Large intestine (tissue), 3 donors: ENCODE data around the gene OTOP2. TPM values are rescaled to one million over a fixed set of nuclear protein-coding genes. Genes with fewer than 3 reads are reported as not detected.
"Not testable (repeated sequence)": the region's sequence is repeated elsewhere in the genome, so short reads cannot be mapped to it uniquely, and the experiment has no call there.

Source experiments
- DNase-seq, 2 donors: peaks; one replicate each; pipeline versions ENCODE4 v3.0.0 to v3.0.0-alpha.2; 2013
- H3K27ac ChIP-seq: one replicate; pipeline ENCODE4 v1.5.1; 2013; ENCODE audit warnings: low read length
- H3K27me3 ChIP-seq: 2 replicates; pipeline ENCODE4 v1.6.1; 2013; ENCODE audit warnings: low read length; ENCODE audit not compliant: control insufficient read depth, insufficient read depth
- H3K36me3 ChIP-seq: 2 replicates; pipeline ENCODE4 v1.6.1; 2013; ENCODE audit warnings: low read length; ENCODE audit not compliant: control insufficient read depth, insufficient read depth
- H3K4me1 ChIP-seq: one replicate; pipeline ENCODE4 v1.6.1; 2013; ENCODE audit warnings: low read length; ENCODE audit not compliant: control insufficient read depth, insufficient read depth
- H3K4me3 ChIP-seq: one replicate; pipeline ENCODE4 v1.5.1; 2013; ENCODE audit warnings: low read length
- H3K9me3 ChIP-seq: one replicate; pipeline ENCODE4 v1.6.1; 2013; ENCODE audit warnings: mild to moderate bottlenecking, low read depth, low read length, moderate library complexity; ENCODE audit not compliant: control insufficient read depth
- WGBS: methylation state at CpG from one replicate; pipeline ENCODE4 v1.1.5; 2013; ENCODE audit warnings: low lambda C conversion rate; ENCODE audit not compliant: insufficient coverage; 5-methylcytosine and 5-hydroxymethylcytosine counted together
- polyA plus RNA-seq: library from polyadenylated mRNA; unstranded; fragments of 120-200 nt; gene quantifications from one replicate; pipeline ENCODE4 v1.2.1, GENCODE V29; 2013

OTOP2 gene
- polyA plus RNA-seq, 1 donor, result 1.6 TPM

DNA sequence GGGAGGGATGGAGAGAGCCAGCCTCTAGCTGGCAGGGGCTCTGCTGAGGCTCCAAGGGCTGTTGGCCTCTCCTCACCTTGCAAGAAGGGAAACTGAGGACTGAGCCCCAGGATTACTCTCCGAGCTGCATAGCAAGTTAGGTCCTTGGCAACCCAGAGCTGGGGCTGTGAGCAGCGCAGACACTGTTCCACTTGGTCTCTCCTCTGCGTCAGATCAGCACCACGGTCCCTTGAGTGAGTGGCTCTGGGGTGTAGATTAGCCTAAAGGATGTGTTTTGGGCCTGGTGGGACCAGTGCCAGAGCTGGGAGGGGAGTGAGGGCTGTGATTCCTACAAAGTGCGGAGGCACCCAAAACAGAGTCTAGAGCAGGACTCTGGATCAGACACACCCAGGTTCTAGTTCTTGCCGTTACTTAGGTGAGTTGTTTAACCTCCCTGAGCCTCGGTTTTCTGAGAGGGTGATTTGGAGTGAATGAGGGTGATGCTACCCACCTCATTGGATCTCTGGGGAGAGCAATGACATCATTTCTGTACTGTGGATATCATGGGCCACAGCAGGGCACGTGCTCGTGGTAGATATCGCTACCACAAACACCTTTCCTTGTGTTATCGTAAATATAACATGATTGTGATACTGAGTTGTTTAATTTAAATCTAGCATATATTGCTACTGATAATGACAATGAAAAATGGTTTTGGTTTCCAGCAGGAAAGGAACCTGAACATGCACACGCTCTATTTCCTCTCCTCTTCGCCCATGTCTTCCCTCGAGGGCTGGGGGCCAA, 22.5 kb upstream of the OTOP2 start:
- no peak for DNase-seq
- Histone ChIP-seq H3K9me3 (no peaks in the 10 kb centered on the region), H3K36me3 (no peaks in the 10 kb centered on the region), H3K27me3 (peaks cover 5% of the 10 kb centered on the region), H3K4me3 (no peak overlapping the region), H3K27ac (no peak overlapping the region), H3K4me1 (no peaks in the 10 kb centered on the region)
- no CpG with 5 or more reads among the region's 14 CpGs for WGBS

DNA sequence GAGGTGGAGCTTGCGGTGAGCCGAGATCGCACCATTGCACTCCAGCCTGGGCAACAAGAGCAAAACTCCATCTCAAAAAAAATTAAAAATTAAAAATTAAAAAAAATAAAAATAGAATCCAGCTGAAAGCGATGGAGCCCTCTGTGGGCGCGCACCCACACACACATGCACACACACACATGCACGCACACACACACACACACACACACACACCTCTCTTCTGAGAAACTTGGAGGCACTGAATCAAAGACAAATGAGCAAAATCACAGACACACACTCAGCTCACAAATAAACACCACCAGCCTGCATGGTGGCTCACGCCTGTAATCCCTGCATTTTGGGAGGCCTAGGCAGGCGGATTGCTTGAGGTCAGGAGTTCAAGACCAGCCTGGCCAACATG, 21.0 kb upstream of the OTOP2 start:
- H3K27ac ChIP-seq, result no peak overlapping the region
- H3K36me3 ChIP-seq, result no peaks in the 10 kb centered on the region
- no peaks in the 10 kb centered on the region for H3K4me1 ChIP-seq
- H3K9me3 ChIP-seq, result no peaks in the 10 kb centered on the region
- H3K4me3 ChIP-seq, result no peak overlapping the region
- WGBS, result no CpG with 5 or more reads among the region's 9 CpGs
- no peak for DNase-seq
- H3K27me3 ChIP-seq, result peaks cover 5% of the 10 kb centered on the region

DNA sequence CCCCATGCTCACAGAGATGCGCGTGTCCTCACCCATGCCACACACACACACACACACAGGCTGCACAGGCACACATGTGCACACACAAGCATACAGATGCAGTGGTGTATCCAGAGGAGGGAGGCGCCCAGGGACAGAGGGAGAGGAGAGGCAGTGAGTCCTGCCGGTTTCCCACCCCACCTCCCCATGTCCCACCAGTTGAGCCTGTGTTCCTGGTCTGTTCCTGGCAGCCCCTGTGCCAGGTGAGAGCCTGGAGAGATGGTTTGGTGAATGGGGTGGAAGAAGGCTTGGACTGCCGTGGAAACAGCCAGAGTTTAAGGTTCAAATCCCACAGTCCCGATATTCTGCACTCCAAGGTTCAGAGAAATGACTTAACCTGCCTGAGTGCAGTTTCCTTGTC, 20.4 kb upstream of the OTOP2 start:
- peaks cover 1% of the 10 kb centered on the region for H3K4me1 ChIP-seq
- peaks cover 5% of the 10 kb centered on the region for H3K27me3 ChIP-seq
- H3K4me3 ChIP-seq, result no peak overlapping the region
- no peak overlapping the region for H3K27ac ChIP-seq
- H3K36me3 ChIP-seq, result no peaks in the 10 kb centered on the region
- no CpG with 5 or more reads among the region's 6 CpGs for WGBS
- no peak for DNase-seq
- H3K9me3 ChIP-seq, result no peaks in the 10 kb centered on the region

DNA sequence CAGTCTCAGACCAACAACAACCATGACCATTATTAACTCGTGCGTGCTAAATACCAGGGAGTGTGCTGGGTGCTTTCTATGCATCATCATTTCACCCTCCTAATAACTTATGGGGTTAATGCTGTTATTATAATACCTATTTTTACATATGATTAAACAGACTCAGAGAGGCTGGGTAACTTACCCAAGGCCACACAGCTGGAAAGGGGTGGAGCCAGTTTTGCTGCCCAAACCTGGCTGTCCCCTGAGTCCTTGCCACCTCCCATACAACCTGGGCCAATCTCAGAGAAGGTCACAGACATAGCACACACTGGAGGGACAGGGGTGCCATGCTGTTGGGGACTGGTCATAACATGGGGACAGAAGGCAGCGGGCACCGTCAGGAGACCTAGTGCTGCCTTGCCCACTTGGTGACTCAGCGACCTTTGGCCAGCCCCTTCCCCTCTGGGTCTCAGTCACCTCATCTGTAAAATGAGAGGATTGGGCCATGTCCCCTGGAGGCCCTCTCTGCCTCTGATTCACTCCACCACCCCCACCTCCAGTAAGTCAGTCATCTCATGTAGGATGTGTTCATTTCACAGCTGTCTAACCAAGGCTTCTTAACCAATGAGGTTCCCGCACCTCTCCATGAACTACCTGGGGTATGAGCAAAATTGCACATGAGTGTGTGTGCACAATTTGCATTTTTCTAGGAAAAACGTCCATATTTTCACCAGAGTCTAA, 19.2 kb upstream of the OTOP2 start:
- no peak for DNase-seq
- no peak overlapping the region for H3K27ac ChIP-seq
- H3K9me3 ChIP-seq, result no peaks in the 10 kb centered on the region
- peaks cover 5% of the 10 kb centered on the region for H3K27me3 ChIP-seq
- 33% methylated on average over 1 of the region's 7 CpGs for WGBS
- H3K36me3 ChIP-seq, result no peaks in the 10 kb centered on the region
- peaks cover 13% of the 10 kb centered on the region for H3K4me1 ChIP-seq
- H3K4me3 ChIP-seq, result no peak overlapping the region

DNA sequence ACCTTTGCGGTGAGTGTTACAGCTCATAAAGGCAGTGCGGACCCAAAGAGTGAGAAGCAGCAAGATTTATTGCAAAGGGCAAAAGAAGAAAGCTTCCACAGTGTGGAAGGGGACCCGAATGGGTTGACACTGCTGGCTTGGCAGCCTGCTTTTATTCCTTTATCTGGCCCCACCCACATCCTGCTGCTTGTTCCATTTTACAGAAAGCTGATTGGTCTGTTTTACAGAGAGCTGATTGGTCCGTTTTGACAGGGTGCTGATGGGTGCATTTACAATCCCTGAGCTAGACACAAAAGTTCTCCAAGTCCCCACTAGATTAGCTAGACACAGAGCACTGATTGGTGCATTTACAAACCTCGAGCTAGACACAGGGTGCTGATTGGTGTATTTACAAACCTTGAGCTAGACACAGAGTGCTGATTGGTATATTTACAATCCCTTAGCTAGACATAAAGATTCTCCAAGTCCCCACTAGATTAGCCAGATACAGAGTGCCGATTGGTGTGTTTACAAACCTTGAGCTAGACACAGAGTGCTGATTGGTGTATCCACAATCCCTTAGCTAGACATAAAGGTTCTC, 17.8 kb upstream of the OTOP2 start:
- H3K27ac ChIP-seq, H3K36me3 ChIP-seq, H3K9me3 ChIP-seq, DNase-seq, H3K4me3 ChIP-seq, H3K27me3 ChIP-seq: not testable (repeated sequence)
- WGBS, result no CpG with 5 or more reads among the region's 6 CpGs
- H3K4me1 ChIP-seq, result peaks cover 20% of the 10 kb centered on the region

DNA sequence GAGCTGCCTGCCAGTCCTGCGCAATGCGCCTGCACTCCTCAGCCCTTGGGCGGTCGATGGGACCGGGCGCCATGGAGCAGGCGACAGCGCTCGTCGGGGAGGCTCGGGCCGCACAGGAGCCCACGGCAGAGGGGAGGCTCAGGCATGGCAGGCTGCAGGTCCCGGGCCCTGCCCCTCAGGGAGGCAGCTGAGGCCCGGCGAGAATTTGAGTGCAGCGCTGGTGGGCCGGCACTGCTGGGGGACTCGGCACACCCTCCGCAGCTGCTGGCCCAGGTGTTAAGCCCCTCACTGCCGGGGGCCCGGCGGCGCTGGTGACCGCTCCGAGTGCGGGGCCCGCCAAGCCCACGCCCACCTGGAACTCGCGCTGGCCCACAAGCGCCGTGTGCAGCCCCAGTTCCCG, 17.1 kb upstream of the OTOP2 start:
- no peak for DNase-seq
- Histone ChIP-seq H3K4me1 (peaks cover 20% of the 10 kb centered on the region), H3K27ac (no peak overlapping the region), H3K36me3 (no peaks in the 10 kb centered on the region), H3K27me3 (peaks cover 5% of the 10 kb centered on the region), H3K4me3 (no peak overlapping the region), H3K9me3 (no peaks in the 10 kb centered on the region)
- WGBS, result no CpG with 5 or more reads among the region's 34 CpGs

DNA sequence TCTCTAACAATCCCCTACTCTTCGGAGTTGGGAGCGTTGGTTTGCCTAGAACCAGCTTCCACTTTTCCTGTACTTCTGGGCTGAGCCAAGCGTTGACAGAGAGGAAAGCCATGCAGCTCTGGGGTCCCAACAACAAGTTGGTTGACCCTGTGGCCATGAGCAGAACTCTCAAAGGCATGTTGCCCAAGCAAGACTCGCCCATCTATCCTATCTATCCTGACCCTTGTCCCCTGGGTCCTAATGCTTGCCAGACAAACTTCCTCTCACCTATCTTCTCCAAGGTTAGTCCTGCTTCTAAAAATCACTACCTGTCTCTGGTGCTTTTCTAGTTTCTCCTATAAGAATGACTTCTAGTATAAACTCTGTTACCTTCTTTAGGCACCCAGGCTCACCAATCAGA, 15.0 kb upstream of the OTOP2 start:
- not testable (repeated sequence) for H3K9me3 ChIP-seq, H3K27me3 ChIP-seq, H3K4me3 ChIP-seq, H3K36me3 ChIP-seq, H3K27ac ChIP-seq, DNase-seq
- peaks cover 30% of the 10 kb centered on the region for H3K4me1 ChIP-seq
- no CpG with 5 or more reads among the region's 4 CpGs for WGBS

DNA sequence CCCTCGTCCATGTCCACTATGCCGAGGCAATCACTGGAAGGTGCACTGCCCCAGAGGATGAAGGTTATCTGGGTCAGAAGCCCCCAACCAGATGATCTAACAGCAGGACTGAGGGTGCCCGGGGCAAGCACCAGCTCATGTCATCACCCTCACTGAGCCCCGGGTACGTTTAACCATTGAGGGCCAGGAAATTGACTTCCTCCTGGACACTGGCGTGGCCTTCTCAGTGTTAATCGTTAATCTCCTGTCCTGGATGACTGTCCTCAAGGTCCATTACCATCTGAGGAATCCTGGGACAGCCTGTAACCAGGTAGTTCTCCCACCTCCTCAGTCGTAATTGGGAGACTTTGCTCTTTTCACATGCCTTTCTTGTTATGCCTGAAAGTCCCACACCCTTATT, 12.7 kb upstream of the OTOP2 start:
- peak in 1 of 2 donors; percentile 71 for DNase-seq
- peak overlapping the region; percentile 75 for H3K27ac ChIP-seq
- H3K27me3 ChIP-seq, H3K36me3 ChIP-seq, H3K4me3 ChIP-seq, H3K9me3 ChIP-seq: not testable (repeated sequence)
- H3K4me1 ChIP-seq, result peaks cover 30% of the 10 kb centered on the region
- WGBS, result no CpG with 5 or more reads among the region's 8 CpGs

DNA sequence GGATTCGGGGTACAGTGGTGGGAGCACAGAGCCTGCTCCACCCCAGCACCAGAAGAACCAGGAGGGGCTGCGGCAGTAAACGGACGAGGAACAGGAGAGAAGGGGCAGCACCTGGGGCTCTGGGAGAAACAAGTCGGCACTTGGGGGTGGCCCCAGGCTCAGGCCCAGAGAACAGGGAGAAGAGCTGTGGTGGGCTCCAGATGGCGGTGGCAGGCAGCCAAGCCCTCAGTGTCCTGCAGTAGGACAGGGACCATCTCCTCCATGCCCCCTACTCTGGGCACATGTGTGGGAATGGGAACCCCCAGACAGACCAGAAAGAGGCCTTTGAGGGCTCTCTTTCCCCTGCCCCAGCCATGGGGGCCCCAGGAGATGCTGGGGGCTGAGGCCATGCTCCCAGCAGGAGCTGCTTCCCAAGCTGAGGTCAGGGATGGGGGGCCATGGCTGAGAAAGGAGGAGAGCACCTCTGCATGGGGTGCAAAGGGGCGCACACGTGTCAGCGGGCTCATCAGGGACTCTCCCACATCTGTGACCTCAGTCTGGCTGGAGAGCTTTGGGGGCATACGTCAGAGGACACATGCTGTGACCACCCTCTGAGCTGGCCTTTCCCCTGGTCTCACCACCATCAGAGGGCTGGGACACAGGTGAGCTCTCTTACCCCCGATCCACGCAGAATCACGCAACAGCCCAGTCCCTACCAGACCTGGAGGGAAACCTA, 7.8 kb upstream of the OTOP2 start:
- WGBS, result no CpG with 5 or more reads among the region's 13 CpGs
- Histone ChIP-seq H3K9me3 (peaks cover 8% of the 10 kb centered on the region), H3K4me1 (peaks cover 15% of the 10 kb centered on the region), H3K27ac (no peak overlapping the region), H3K36me3 (no peaks in the 10 kb centered on the region), H3K4me3 (no peak overlapping the region), H3K27me3 (peaks cover 20% of the 10 kb centered on the region)
- no peak for DNase-seq

DNA sequence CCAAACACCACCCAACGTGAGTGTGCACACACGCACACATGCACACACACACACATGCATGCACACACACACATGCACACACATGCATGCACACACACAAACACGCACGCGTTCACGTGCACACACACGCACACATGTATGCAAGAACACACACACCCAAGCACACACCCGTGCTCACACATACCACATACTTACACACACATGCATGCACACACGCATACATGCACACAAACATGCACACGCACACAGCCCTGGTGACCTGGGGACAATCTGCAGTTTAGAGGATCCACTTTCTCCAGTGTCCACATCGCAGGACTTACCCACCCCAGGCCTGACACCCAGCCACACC, 7.2 kb upstream of the OTOP2 start:
- Histone ChIP-seq H3K27me3 (peaks cover 26% of the 10 kb centered on the region), H3K27ac (no peak overlapping the region), H3K36me3 (no peaks in the 10 kb centered on the region), H3K4me3 (no peak overlapping the region), H3K4me1 (peaks cover 17% of the 10 kb centered on the region), H3K9me3 (peaks cover 8% of the 10 kb centered on the region)
- no CpG with 5 or more reads among the region's 11 CpGs for WGBS
- no peak for DNase-seq
